ENCODE measurements around the gene PTCH2. TPM values are rescaled to one million over a fixed set of nuclear protein-coding genes. Genes with fewer than 3 reads are reported as not detected.

PTCH2 gene
- polyA plus RNA-seq, 1 donor from 2014 or later: 0.21 TPM

GRCh38 chr1:44786841-44787426 is 56.1 kb downstream of the PTCH2 start:
- H3K27ac Mint-ChIP-seq: peak overlapping the region; percentile 79 to 96 (median 90)
- peak overlapping the region; percentile 73 to 94 (median 83) for H3K4me3 Mint-ChIP-seq
- peaks cover 20 to 24% (median 21%) of the 10 kb centered on the region in 3 donors for H3K4me1 Mint-ChIP-seq
- no peaks in the 10 kb centered on the region for H3K36me3 Mint-ChIP-seq
- H3K27me3 Mint-ChIP-seq: no peaks in the 10 kb centered on the region
- no peaks in the 10 kb centered on the region for H3K9me3 Mint-ChIP-seq

DNA sequence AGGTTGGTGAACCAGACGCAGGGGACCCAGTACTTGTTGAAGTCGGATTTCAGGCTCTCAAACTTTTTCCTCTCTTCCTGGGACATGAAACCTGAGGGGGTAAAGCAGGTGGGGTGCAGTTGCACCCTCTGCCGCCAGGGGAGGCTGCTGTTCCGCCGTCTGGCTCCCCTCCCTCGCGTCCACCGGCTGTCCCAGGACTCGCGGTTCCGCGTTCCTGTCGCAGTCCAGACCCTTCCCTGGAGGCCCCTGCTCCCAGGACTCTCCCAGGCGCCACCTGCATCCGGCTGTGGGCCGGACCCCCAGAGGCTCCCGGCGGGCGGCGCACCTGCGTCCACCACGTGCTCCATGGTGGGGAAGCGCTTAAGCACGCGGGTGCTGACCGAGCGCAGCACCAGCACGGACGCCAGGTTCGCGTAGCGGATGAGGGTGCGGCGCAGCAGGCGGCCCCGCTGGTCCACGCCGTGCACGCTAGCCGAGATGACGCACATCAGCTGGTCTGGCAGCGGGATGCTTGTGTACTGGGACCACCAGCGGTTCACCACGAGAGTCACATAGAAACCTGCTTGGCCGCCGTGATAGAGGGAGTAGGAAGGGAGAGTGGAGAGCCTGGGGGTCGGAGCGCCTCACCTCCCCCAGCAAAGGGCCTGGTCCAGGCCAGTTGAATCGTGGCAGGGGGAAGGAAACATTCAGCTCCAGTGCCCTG is 56.8 kb downstream of the PTCH2 start:
- Mint-ChIP-seq H3K27ac (peak overlapping the region; percentile 79 to 96 (median 93)), H3K9me3 (no peaks in the 10 kb centered on the region), H3K27me3 (no peaks in the 10 kb centered on the region), H3K36me3 (no peaks in the 10 kb centered on the region), H3K4me1 (peaks cover 21 to 25% (median 24%) of the 10 kb centered on the region in 3 donors), H3K4me3 (peak overlapping the region; percentile 73 to 94 (median 83))

- peaks cover 23 to 30% (median 24%) of the 10 kb centered on the region in 3 donors for H3K4me1 Mint-ChIP-seq
- H3K9me3 Mint-ChIP-seq: no peaks in the 10 kb centered on the region
- peak overlapping the region; percentile 81 to 94 (median 88) for H3K4me3 Mint-ChIP-seq
- peak overlapping the region; percentile 10 to 93 (median 79) for H3K27ac Mint-ChIP-seq
- H3K27me3 Mint-ChIP-seq: no peaks in the 10 kb centered on the region
- no peaks in the 10 kb centered on the region for H3K36me3 Mint-ChIP-seq
Observed at GRCh38 chr1:44785501-44786137, 57.4 kb downstream of the PTCH2 start.

GRCh38 chr1:44785029-44785380 is 58.0 kb downstream of the PTCH2 start:
- Mint-ChIP-seq H3K27me3 (no peaks in the 10 kb centered on the region), H3K4me1 (peaks cover 23 to 30% (median 24%) of the 10 kb centered on the region in 3 donors), H3K27ac (peak overlapping the region; percentile 10 to 93 (median 79)), H3K9me3 (no peaks in the 10 kb centered on the region), H3K4me3 (peak overlapping the region; percentile 81 to 94 (median 88)), H3K36me3 (no peaks in the 10 kb centered on the region)

GRCh38 chr1:44784094-44785028 is 58.7 kb downstream of the PTCH2 start:
- no peaks in the 10 kb centered on the region for H3K9me3 Mint-ChIP-seq
- H3K36me3 Mint-ChIP-seq: no peaks in the 10 kb centered on the region
- no peaks in the 10 kb centered on the region for H3K27me3 Mint-ChIP-seq
- H3K27ac Mint-ChIP-seq: peak overlapping the region; percentile 79 to 93 (median 84)
- peaks cover 23 to 30% (median 24%) of the 10 kb centered on the region in 3 donors for H3K4me1 Mint-ChIP-seq
- H3K4me3 Mint-ChIP-seq: peak overlapping the region; percentile 81 to 94 (median 88)

DNA sequence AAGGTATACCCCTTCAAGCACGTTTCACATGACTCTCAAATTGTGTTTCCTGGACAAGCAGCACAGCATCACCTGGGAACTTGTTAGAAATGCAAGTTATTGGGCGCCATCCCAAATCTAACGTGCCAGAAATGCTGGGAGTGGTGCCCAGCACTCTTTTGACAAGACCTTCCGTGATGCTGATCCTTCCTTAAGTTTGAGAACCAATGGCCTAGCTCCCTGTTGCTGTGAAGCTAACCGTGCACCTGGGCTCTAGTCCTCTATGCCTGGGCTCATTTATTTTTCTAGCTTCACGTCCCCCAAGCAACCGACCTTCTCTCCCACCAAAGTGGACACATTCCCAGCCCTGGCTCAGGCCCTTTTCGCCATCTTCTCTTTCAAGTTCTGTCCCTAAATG is 59.4 kb downstream of the PTCH2 start:
- peak overlapping the region; percentile 79 to 89 (median 86) for H3K4me3 Mint-ChIP-seq

DNA sequence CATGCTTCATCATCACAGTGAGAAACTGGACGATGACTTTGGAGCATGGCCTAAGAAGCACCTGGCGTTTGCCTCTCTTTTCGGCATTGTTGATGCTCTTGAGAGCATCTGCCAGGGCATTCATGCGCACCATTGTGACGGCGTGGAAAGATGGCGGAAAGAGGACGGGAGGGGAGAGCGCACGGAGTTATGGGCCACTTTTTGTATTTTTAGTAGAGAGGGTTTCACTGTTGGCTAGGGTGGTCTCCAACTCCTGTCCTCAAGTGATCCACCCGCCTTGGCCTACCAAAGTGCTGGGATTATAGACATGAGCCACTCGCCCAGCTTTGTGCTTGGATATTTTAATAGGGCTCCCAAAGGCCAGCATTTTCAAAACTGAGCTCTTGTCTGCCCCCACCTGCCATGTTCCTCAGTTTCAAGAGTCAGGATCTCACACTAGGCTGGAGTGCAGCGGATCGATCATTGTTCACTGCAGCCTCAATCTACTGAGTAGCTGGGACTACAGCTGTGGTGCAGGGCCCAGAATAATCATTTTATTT is 62.4 kb downstream of the PTCH2 start:
- peak overlapping the region in 1 of 4 donors; percentile 66 for H3K4me3 Mint-ChIP-seq
- peaks cover 6% of the 10 kb centered on the region for H3K36me3 Mint-ChIP-seq
- peak overlapping the region in 1 of 3 donors; percentile 86 for H3K27ac Mint-ChIP-seq
- peaks cover 28 to 33% (median 29%) of the 10 kb centered on the region in 3 donors for H3K4me1 Mint-ChIP-seq
- H3K27me3 Mint-ChIP-seq: no peaks in the 10 kb centered on the region
- H3K9me3 Mint-ChIP-seq: no peaks in the 10 kb centered on the region

More for the DNA sequence above, 59.4 kb downstream of the PTCH2 start:
- Mint-ChIP-seq H3K36me3 (no peaks in the 10 kb centered on the region), H3K27me3 (no peaks in the 10 kb centered on the region), H3K4me1 (peaks cover 24 to 33% (median 24%) of the 10 kb centered on the region in 3 donors), H3K9me3 (no peaks in the 10 kb centered on the region), H3K27ac (peak overlapping the region in 2 of 3 donors; percentile 79 to 84)

DNA sequence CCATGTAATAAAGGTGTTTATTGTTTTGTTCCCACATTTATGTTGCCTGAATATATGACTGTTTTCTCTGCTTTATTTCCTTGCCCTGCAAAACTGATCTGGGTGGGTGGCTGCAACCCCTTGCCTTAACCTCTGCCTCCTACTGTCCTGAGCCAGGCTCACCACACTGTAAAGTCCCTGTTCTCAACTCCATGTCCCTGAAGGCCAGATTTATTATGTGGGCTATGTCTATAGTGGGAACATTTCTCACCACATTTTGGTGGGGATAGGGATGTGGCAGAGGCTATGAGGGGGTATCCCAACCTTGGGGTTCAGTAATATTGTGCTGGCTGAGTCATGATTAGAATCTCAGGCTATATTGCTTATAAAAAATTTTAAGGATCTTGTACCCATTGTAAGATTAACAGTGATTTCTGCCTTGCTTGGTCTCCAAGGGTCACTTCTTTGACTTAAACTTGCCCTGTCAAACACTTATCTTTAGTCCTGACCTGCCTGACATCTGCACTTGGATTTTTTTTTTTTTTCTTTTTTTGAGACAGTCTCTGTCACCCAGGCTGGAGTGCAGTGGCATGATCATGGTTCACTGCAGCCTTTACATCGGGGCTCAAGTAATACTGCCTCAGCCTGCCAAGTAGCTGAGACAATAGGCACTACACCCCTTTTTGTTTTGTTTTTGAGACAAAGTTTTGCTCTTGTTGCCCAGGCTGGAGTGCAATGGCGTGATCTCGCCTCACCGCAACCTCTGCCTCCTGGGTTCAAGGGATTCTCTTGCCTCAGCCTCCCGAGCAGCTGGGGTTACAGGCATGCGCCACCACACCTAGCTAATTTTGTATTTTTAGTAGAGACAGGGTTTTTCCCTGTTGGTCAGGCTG is 64.1 kb downstream of the PTCH2 start:
- Mint-ChIP-seq H3K9me3 (no peaks in the 10 kb centered on the region), H3K27ac (peak overlapping the region in 2 of 3 donors; percentile 74 to 86), H3K36me3 (peaks cover 7% of the 10 kb centered on the region), H3K4me3 (peak overlapping the region in 3 of 4 donors; percentile 9 to 97 (median 58)), H3K4me1 (peaks cover 22 to 35% (median 26%) of the 10 kb centered on the region in 3 donors), H3K27me3 (no peaks in the 10 kb centered on the region)

- no peaks in the 10 kb centered on the region for H3K9me3 Mint-ChIP-seq
- peak overlapping the region; percentile 21 to 97 (median 86) for H3K27ac Mint-ChIP-seq
- H3K36me3 Mint-ChIP-seq: peaks cover 7% of the 10 kb centered on the region
- no peaks in the 10 kb centered on the region for H3K27me3 Mint-ChIP-seq
- H3K4me3 Mint-ChIP-seq: peak overlapping the region in 2 of 4 donors; percentile 34 to 97
- peaks cover 15 to 26% (median 20%) of the 10 kb centered on the region in 3 donors for H3K4me1 Mint-ChIP-seq
Observed at GRCh38 chr1:44777969-44778635, 65.0 kb downstream of the PTCH2 start.

GRCh38 chr1:44777547-44777946 is 65.5 kb downstream of the PTCH2 start:
- H3K27me3 Mint-ChIP-seq: no peaks in the 10 kb centered on the region
- peaks cover 14 to 26% (median 19%) of the 10 kb centered on the region in 3 donors for H3K4me1 Mint-ChIP-seq
- peaks cover 7% of the 10 kb centered on the region for H3K36me3 Mint-ChIP-seq
- peak overlapping the region; percentile 21 to 97 (median 86) for H3K27ac Mint-ChIP-seq
- H3K9me3 Mint-ChIP-seq: no peaks in the 10 kb centered on the region
- H3K4me3 Mint-ChIP-seq: peak overlapping the region in 3 of 4 donors; percentile 55 to 97 (median 95)

GRCh38 chr1:44776730-44777068 is 66.4 kb downstream of the PTCH2 start:
- H3K4me3 Mint-ChIP-seq: peak overlapping the region; percentile 94 to 97 (median 96)
- no peaks in the 10 kb centered on the region for H3K27me3 Mint-ChIP-seq
- H3K9me3 Mint-ChIP-seq: no peaks in the 10 kb centered on the region
- peak overlapping the region in 2 of 3 donors; percentile 86 to 97 for H3K27ac Mint-ChIP-seq
- H3K4me1 Mint-ChIP-seq: peaks cover 14 to 26% (median 19%) of the 10 kb centered on the region in 3 donors
- peaks cover 7% of the 10 kb centered on the region for H3K36me3 Mint-ChIP-seq

DNA sequence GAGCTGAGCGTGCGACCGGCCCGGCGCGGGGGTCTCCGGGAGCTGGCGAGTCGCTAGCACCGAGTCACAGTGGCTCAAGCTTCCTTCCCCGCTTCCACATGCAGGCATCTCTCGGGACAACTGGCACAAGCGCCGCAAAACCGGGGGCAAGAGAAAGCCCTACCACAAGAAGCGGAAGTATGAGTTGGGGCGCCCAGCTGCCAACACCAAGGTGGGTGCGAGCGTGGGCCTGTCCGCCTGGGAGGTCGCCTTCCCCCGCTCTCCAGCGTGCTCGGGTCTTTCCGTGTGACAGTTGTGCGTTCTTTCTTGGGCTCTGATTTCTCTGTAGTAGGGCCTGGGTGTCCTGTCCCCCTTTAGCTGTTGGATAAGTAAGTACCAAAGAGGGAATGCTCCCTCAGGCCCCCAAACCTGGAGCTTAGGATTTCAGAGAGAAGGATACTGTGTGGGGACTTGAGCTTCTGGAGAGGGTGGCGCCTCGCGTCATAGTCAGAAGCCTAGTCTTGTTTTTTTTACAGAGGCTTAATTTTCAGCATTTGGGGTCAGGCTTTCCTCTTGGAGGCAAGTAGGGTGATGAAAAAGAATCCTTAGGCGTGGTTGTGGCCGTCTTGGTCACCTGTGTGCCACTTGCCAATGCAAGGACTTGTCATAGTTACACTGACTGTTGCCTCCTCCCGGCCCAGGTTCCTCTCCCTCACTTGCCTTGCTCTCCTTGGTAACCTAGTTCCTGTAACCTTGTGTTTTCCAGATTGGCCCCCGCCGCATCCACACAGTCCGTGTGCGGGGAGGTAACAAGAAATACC is 66.9 kb downstream of the PTCH2 start:
- Mint-ChIP-seq H3K4me1 (peaks cover 14 to 20% (median 18%) of the 10 kb centered on the region in 3 donors), H3K4me3 (peak overlapping the region; percentile 94 to 97 (median 96)), H3K27ac (peak overlapping the region; percentile 82 to 97 (median 86)), H3K27me3 (no peaks in the 10 kb centered on the region), H3K9me3 (no peaks in the 10 kb centered on the region), H3K36me3 (peaks cover 7% of the 10 kb centered on the region)
